Caco-2 (cell line): ENCODE measurements around the gene TWF2. TPM values are rescaled to one million over a fixed set of nuclear protein-coding genes. Genes with fewer than 3 reads are reported as not detected.

Source experiments
- BruUV-seq: library from RNA; stranded (reverse); fragments of 400-500 nt; replicated peaks from 2 replicates; lab custom pipeline; 2021; lab: Mats Ljungman, UMichigan
- CTCF ChIA-PET: fragments of 300-600 bp; sonication (Branson Sonifier 250); formaldehyde crosslinking; loops from one replicate; lab custom pipeline; 2022; ENCODE audit warnings: antibody characterized with exemption; lab: Charles Lee
- POLR2A ChIA-PET: fragments of 300-600 bp; sonication (Branson Sonifier 250); formaldehyde crosslinking; loops from one replicate; lab custom pipeline; 2022; ENCODE audit warnings: antibody characterized with exemption; lab: Charles Lee
- DNase-seq, 2 experiments: peaks; one replicate each; pipeline versions ENCODE4 v3.0.0 to v3.0.0-alpha.2; 2020 to 2022
- H3K27me3 ChIP-seq: replicated peaks from 2 replicates; pipeline ENCODE4 v1.6.0; 2011; ENCODE audit warnings: low read length; ENCODE audit not compliant: control insufficient read depth, insufficient read depth
- H3K36me3 ChIP-seq: 2 replicates; pipeline ENCODE4 v1.5.1; 2011; ENCODE audit warnings: low read length; ENCODE audit not compliant: control insufficient read depth, insufficient read depth
- H3K4me1 ChIP-seq: fragments of 250-450 bp; sonication (Bioruptor Pico); 2 replicates; pipeline ENCODE4 v1.5.1; 2020; ENCODE audit warnings: mild to moderate bottlenecking
- H3K4me3 ChIP-seq: 2 replicates; pipeline ENCODE4 v1.5.1; 2011; ENCODE audit warnings: low read depth, mild to moderate bottlenecking, control low read depth, low read length
- H3K9me3 ChIP-seq: fragments of 250-450 bp; sonication (Bioruptor Pico); 2 replicates; pipeline ENCODE4 v1.5.1; 2020; ENCODE audit warnings: mild to moderate bottlenecking, moderate library complexity
- H3K27ac Mint-ChIP-seq: one replicate; pipeline ENCODE4 v1.8.0; 2022; ENCODE audit warnings: mixed read lengths; ENCODE audit not compliant: unreplicated experiment
- H3K27me3 Mint-ChIP-seq: one replicate; pipeline ENCODE4 v1.8.0; 2022; ENCODE audit warnings: mixed read lengths; ENCODE audit not compliant: insufficient read depth, unreplicated experiment
- H3K36me3 Mint-ChIP-seq: one replicate; pipeline ENCODE4 v1.8.0; 2022; ENCODE audit warnings: mild to moderate bottlenecking, mixed read lengths; ENCODE audit not compliant: insufficient read depth, unreplicated experiment
- H3K4me1 Mint-ChIP-seq: one replicate; pipeline ENCODE4 v1.8.0; 2022; ENCODE audit warnings: low read depth, mixed read lengths; ENCODE audit not compliant: unreplicated experiment
- H3K4me3 Mint-ChIP-seq: one replicate; pipeline ENCODE4 v1.8.0; 2022; ENCODE audit warnings: mild to moderate bottlenecking, moderate library complexity, mixed read lengths; ENCODE audit not compliant: unreplicated experiment
- H3K9me3 Mint-ChIP-seq: one replicate; pipeline ENCODE4 v1.8.0; 2022; ENCODE audit warnings: mixed read lengths; ENCODE audit not compliant: unreplicated experiment
- intact Hi-C: fragments of 100-400 bp; cut with micrococcal nuclease; formaldehyde crosslinking; loops from one replicate; pipeline ENCODE4 v1.10.0; 2022; ENCODE audit not compliant: unreplicated experiment
- total RNA-seq: library from RNA; stranded (reverse); gene quantifications from 2 replicates; pipeline ENCODE4 v1.2.3, GENCODE V29; 2022
- TF ChIP-seq, protein P1 (sequence below), 2 experiments: fragments of 200-600 bp in 1 of 2; IDR thresholded peaks; 1 replicate in 1 of 2; 2 replicates in 1 of 2; pipeline versions ENCODE4 v1.5.1 to v1.8.0; 2011 to 2022; ENCODE audit warnings: antibody characterized with exemption in 1 of 2, control low read depth in 1 of 2, inconsistent platforms in 1 of 2, low read depth in 1 of 2, low read length in 1 of 2, mild to moderate bottlenecking in 1 of 2, moderate library complexity in 1 of 2; ENCODE audit not compliant: insufficient read depth in 1 of 2, severe bottlenecking in 1 of 2, unreplicated experiment in 1 of 2

Gene TWF2
- total RNA-seq, 1 experiment from 2014 or later = 29.9 TPM

DNA sequence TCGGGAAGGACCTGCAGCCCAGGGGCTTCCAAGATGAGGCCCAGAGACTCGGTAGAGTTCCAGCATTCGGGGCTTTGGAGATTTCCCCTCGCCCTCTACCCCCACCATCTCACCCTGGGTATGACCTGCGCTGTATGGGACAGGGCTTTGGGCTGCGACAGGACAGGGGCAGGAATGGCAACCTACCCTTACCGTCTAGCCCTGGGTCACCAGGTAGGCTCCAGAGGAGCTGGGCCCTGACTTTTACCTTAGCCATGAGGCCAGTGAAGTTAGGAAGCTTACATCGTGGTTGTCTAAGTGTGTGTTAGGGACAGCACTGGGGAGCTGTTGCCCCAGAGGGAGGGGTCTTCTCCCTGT lies 7.3 kb upstream of the TWF2 start:
- H3K9me3 Mint-ChIP-seq = no peaks in the 10 kb centered on the region
- TF ChIP-seq, protein P1, sequence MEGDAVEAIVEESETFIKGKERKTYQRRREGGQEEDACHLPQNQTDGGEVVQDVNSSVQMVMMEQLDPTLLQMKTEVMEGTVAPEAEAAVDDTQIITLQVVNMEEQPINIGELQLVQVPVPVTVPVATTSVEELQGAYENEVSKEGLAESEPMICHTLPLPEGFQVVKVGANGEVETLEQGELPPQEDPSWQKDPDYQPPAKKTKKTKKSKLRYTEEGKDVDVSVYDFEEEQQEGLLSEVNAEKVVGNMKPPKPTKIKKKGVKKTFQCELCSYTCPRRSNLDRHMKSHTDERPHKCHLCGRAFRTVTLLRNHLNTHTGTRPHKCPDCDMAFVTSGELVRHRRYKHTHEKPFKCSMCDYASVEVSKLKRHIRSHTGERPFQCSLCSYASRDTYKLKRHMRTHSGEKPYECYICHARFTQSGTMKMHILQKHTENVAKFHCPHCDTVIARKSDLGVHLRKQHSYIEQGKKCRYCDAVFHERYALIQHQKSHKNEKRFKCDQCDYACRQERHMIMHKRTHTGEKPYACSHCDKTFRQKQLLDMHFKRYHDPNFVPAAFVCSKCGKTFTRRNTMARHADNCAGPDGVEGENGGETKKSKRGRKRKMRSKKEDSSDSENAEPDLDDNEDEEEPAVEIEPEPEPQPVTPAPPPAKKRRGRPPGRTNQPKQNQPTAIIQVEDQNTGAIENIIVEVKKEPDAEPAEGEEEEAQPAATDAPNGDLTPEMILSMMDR (IDR thresholded peaks at IDR 0.05; ENCODE audit: insufficient read depth in 1 of 2, low read depth in 1 of 2, low read length in 1 of 2, severe bottlenecking in 1 of 2, unreplicated experiment in 1 of 2) = no peak
- Histone ChIP-seq H3K4me1 (peaks cover 10% of the 10 kb centered on the region), H3K4me3 (peak overlapping the region; percentile 60), H3K27me3 (no peaks in the 10 kb centered on the region), H3K36me3 (no peaks in the 10 kb centered on the region; the same call in 1 of the 2 replicates), H3K9me3 (no peaks in the 10 kb centered on the region)
- H3K4me3 Mint-ChIP-seq = peak overlapping the region; percentile 72
- peaks cover 60% of the 10 kb centered on the region for H3K36me3 Mint-ChIP-seq
- POLR2A ChIA-PET = no interaction called here
- peak overlapping the region; percentile 57 for H3K27ac Mint-ChIP-seq
- no peaks in the 10 kb centered on the region for H3K27me3 Mint-ChIP-seq
- no TSS peak for BruUV-seq
- intact Hi-C loops = no loop called here
- CTCF ChIA-PET = interaction anchor here (1.1 to 1.4 kb wide), 2 partner anchors 8 to 44 kb away, joined by 3 read pairs; no protein-coding TSS in a partner anchor
- H3K4me1 Mint-ChIP-seq = no peaks in the 10 kb centered on the region
- DNase-seq = no peak

DNA sequence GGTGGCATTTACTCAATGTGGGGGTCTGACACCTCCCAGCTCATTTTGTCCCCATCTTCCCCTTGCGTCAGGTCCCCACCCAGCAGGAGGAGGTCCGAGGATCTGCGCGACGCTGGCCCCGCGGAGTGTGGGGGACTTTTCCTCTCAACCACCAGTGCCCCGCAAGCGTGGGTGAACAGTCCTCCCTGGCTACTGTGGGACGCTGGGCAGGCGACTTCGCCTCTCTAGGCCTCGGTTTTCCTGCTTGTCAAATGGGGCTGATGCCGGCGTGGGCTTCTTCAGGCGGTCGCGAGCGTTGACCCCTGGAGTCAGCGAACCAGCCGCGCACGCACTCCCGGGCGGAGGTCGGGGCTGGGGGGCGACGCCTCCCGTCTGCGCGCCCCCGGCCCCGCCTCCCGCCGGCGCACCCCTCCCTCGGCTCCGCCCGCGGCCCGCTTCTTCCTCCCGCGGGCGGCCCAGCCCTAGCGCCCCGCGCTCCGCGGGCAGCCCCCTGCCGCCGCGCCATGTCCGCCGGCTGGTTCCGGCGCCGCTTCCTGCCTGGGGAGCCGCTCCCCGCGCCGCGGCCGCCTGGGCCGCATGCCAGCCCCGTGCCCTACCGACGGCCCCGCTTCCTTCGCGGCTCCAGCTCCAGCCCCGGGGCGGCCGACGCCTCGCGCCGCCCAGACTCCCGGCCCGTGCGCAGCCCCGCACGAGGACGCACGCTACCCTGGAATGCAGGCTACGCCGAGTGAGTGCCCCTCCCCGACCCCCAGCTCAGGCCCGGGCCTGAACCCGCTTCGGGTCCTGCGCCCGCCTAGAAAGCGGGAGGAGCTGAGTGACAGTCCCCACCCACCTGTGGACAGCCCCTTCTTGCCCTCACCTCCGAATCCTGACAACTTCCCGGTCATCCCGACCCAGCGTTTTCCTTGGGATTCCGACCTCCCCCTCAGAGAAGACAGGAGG lies 6.6 kb upstream of the TWF2 start, which contains the start of gene PPM1M:
Gene PPM1M (plus strand): TSS at position 438 of the 942 bp plus-strand sequence. CDS start 66 bp downstream, at position 504.
- Histone ChIP-seq H3K4me1 (peaks cover 10% of the 10 kb centered on the region), H3K4me3 (peak within 1 kb of the TSS; percentile 60), H3K9me3 (no peaks in the 10 kb centered on the region), H3K36me3 (no peaks in the 10 kb centered on the region; the same call in 1 of the 2 replicates), H3K27me3 (no peaks in the 10 kb centered on the region)
- no peaks in the 10 kb centered on the region for H3K9me3 Mint-ChIP-seq
- TF ChIP-seq, protein P1 (IDR thresholded peaks at IDR 0.05; ENCODE audit: insufficient read depth in 1 of 2, low read depth in 1 of 2, low read length in 1 of 2, severe bottlenecking in 1 of 2, unreplicated experiment in 1 of 2) = no peak
- peak; percentile 69 to 72 for DNase-seq
- peak within 1 kb of the TSS; percentile 72 for H3K4me3 Mint-ChIP-seq
- peaks cover 53% of the 10 kb centered on the region for H3K36me3 Mint-ChIP-seq
- peak within 1 kb of the TSS; percentile 57 for H3K27ac Mint-ChIP-seq
- CTCF ChIA-PET = interaction anchor here (0.7 to 1.4 kb wide), 4 partner anchors 8 to 90 kb away, joined by 3 to 5 read pairs (median 4); partner anchors contain the start of gene WDR82
- H3K4me1 Mint-ChIP-seq = peaks cover 3% of the 10 kb centered on the region
- no peaks in the 10 kb centered on the region for H3K27me3 Mint-ChIP-seq
- BruUV-seq = no TSS peak
- POLR2A ChIA-PET = interaction anchor here (0.5 to 1.3 kb wide), 3 partner anchors 33 to 44 kb away, joined by 3 to 4 read pairs (median 4); partner anchors contain the start of gene WDR82
- intact Hi-C loops = no loop called here

DNA sequence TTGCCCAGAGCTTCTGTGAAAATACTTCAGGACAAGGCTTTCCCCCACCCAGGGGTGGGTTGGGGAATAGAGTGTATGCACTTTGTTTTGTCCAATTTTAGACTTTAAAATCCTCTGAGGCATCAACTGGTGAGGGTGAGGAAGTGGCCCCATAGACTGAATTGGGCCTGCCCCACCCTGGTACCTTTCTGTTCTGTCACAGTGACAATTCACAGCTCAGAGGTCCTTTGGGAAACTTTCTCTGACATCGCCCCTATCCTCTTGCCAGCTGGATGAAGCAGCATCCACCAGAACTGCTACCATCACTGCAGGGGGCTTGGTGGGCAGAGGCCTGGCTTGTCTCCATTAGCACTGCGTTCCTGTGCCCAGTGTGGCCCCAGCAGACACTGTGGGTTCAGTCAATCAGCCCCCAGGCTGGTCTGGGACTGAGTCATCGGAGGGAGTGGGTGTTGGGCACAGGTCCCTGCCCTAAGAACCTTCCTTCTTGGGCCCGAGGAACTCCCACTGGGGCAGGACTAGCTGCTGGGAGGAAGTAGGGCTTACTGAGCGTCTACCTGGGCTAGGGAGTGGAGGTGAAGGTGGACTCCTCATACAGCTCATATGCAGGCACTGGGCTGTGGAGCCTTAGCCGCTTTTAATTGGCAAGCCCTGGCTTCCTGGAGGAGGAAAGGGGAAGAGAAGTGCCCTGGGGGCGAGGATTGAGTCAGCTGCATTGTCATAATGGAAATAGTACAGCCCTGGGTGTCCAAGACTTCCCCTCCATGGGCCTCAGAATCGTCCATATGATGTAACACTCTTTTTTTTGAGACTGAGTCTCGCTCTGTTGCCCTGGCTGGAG lies 5.1 kb upstream of the TWF2 start:
- Histone ChIP-seq H3K4me1 (peaks cover 16% of the 10 kb centered on the region), H3K36me3 (no peaks in the 10 kb centered on the region; the same call in 1 of the 2 replicates), H3K4me3 (no peak overlapping the region), H3K27me3 (no peaks in the 10 kb centered on the region), H3K9me3 (no peaks in the 10 kb centered on the region)
- peak in 1 of 2 experiments; percentile 39 for DNase-seq
- Mint-ChIP-seq H3K9me3 (no peaks in the 10 kb centered on the region), H3K4me3 (peak overlapping the region; percentile 28), H3K4me1 (peaks cover 8% of the 10 kb centered on the region), H3K27me3 (no peaks in the 10 kb centered on the region), H3K36me3 (peaks cover 40% of the 10 kb centered on the region), H3K27ac (no peak overlapping the region)
- BruUV-seq = no TSS peak
- intact Hi-C loops = no loop called here
- ChIA-PET CTCF (no interaction called here), POLR2A (no interaction called here)
- TF ChIP-seq, protein P1 (IDR thresholded peaks at IDR 0.05; ENCODE audit: insufficient read depth in 1 of 2, low read depth in 1 of 2, low read length in 1 of 2, severe bottlenecking in 1 of 2, unreplicated experiment in 1 of 2) = no peak
